Calu3 (cell line): ENCODE measurements around the gene DIAPH1. TPM values are rescaled to one million over a fixed set of nuclear protein-coding genes. Genes with fewer than 3 reads are reported as not detected.

Experiments used
- BruUV-seq: library from RNA; stranded (reverse); fragments of 400-500 nt; replicated peaks from 2 replicates; lab custom pipeline; 2021; lab: Mats Ljungman, UMichigan
- CTCF ChIA-PET: fragments of 300-600 bp; sonication (Branson Sonifier 250); formaldehyde crosslinking; loops from one replicate; lab custom pipeline; 2022; ENCODE audit warnings: antibody characterized with exemption; lab: Charles Lee
- DNase-seq: peaks from one replicate; pipeline ENCODE4 v3.0.0; 2022
- H3K27ac Mint-ChIP-seq: one replicate; pipeline ENCODE4 v1.8.0; 2022; ENCODE audit warnings: mixed read lengths; ENCODE audit not compliant: unreplicated experiment
- H3K27me3 Mint-ChIP-seq: one replicate; pipeline ENCODE4 v1.8.0; 2022; ENCODE audit warnings: mixed read lengths; ENCODE audit not compliant: unreplicated experiment
- H3K36me3 Mint-ChIP-seq: one replicate; pipeline ENCODE4 v1.8.0; 2022; ENCODE audit warnings: mild to moderate bottlenecking, moderate library complexity, mixed read lengths; ENCODE audit not compliant: insufficient read depth, unreplicated experiment
- H3K4me1 Mint-ChIP-seq: one replicate; pipeline ENCODE4 v1.8.0; 2022; ENCODE audit warnings: mild to moderate bottlenecking, low read depth, mixed read lengths; ENCODE audit not compliant: unreplicated experiment
- H3K4me3 Mint-ChIP-seq: one replicate; pipeline ENCODE4 v1.8.0; 2022; ENCODE audit warnings: mild to moderate bottlenecking, low read depth, moderate library complexity, mixed read lengths; ENCODE audit not compliant: unreplicated experiment
- H3K9me3 Mint-ChIP-seq: one replicate; pipeline ENCODE4 v1.8.0; 2022; ENCODE audit warnings: low read depth, mixed read lengths; ENCODE audit not compliant: unreplicated experiment
- CTCF ChIP-seq: fragments of 200-600 bp; IDR thresholded peaks from one replicate; pipeline ENCODE4 v1.8.0; 2022; ENCODE audit warnings: antibody characterized with exemption; ENCODE audit not compliant: unreplicated experiment
- intact Hi-C: fragments of 100-400 bp; cut with micrococcal nuclease; formaldehyde crosslinking; loops from one replicate; pipeline ENCODE4 v1.10.0; 2022; ENCODE audit not compliant: unreplicated experiment
- total RNA-seq: library from RNA; stranded (reverse); gene quantifications from 2 replicates; pipeline ENCODE4 v1.2.3, GENCODE V29; 2022

The DIAPH1 gene
- total RNA-seq, 1 experiment from 2014 or later, result 219 TPM

- Mint-ChIP-seq H3K9me3 (no peaks in the 10 kb centered on the region), H3K4me1 (no peaks in the 10 kb centered on the region), H3K27ac (no peak overlapping the region), H3K27me3 (no peaks in the 10 kb centered on the region), H3K36me3 (peaks cover 26% of the 10 kb centered on the region), H3K4me3 (no peak overlapping the region)
- intact Hi-C loops, result no loop called here
- CTCF ChIA-PET, result no interaction called here
- BruUV-seq, result no TSS peak
- DNase-seq, result no peak
- TF ChIP-seq CTCF, result no peak
These were observed 9.5 kb upstream of the DIAPH1 start for GRCh38 chr5:141628175-141628788.

DNA sequence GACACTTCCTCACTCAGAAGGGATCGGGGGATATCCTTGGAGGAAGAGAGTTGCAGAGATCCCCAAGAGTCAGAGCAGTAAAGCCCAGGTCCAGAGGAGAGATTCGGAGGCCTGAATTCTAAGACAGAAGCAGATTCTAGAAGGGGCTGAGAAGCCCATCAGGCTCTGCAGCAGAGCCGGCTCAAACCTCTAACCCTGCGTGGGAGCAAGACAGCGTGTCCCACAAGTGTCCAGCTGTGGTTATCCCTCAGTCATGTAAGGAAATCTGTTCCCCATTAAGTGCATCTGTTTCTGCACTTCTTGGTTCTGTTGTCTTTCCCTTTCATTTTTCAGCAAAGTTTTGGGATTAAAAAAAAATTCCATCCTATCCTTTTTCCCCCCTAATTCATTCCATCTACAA lies 4.8 kb upstream of the DIAPH1 start:
- CTCF ChIA-PET, result interaction anchor here (0.6 kb wide), 2 partner anchors 75 to 1132 kb away, joined by 3 to 5 read pairs; no protein-coding TSS in a partner anchor
- no peak for DNase-seq
- intact Hi-C loops, result no loop called here
- Mint-ChIP-seq H3K36me3 (peaks cover 49% of the 10 kb centered on the region), H3K27me3 (no peaks in the 10 kb centered on the region), H3K9me3 (no peaks in the 10 kb centered on the region), H3K4me1 (no peaks in the 10 kb centered on the region), H3K27ac (no peak overlapping the region), H3K4me3 (no peak overlapping the region)
- TF ChIP-seq CTCF, result no peak
- no TSS peak for BruUV-seq

- intact Hi-C loops, result no loop called here
- Mint-ChIP-seq H3K27me3 (no peaks in the 10 kb centered on the region), H3K27ac (no peak overlapping the region), H3K9me3 (no peaks in the 10 kb centered on the region), H3K4me3 (no peak overlapping the region), H3K36me3 (peaks cover 53% of the 10 kb centered on the region), H3K4me1 (no peaks in the 10 kb centered on the region)
- no peak for TF ChIP-seq CTCF
- BruUV-seq, result no TSS peak
- CTCF ChIA-PET, result no interaction called here
- DNase-seq, result no peak
These were observed 4.4 kb upstream of the DIAPH1 start for GRCh38 chr5:141623186-141623585.

DNA sequence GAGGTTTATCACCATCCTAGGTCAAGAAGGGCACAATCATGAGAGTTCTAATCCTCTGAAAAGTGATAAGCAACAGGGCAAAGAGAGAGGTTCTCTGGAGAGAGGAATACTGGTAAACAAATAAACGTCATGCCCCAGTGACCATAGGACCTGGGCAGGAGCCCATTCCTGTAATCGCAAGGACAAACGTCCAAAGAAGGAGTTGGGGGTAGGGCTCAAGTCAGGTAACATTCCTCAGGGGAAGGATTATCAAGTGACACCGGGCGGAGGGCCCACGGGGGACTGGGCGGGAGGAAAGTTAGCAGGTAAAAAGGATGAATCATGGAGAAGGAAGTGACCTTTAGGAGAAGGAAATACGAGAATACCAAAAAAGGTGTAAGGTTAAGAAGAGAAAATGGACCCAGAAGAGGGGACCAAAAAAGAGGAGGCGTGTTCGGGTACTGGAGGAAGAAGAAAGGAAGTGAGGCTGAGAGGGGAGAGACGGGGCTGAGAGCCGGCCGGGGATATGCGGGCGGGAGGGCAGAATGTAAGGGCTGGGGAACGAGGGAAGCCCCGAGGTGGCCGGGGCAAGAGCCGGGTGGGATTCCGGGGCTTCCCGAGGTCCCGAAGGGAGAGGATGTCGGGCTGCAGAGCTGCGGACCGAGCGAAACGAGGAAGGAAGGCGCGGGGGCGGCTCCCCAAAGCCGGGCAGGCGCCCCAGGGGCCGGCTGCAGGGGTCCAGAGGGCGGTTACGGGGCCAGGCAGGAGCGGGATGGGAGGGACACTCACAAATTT lies 583 bp downstream of the DIAPH1 start:
- BruUV-seq, result no TSS peak
- peak; percentile 89 for DNase-seq
- CTCF ChIA-PET, result interaction anchor here (0.5 to 6.1 kb wide), 24 partner anchors 9 to 1235 kb away, joined by 3 to 133 read pairs (median 4); partner anchors contain the start of genes HDAC3, PCDHB14, PCDHGB7 and RELL2
- H3K4me3 Mint-ChIP-seq, result peak overlapping the region; percentile 84
- H3K27me3 Mint-ChIP-seq, result no peaks in the 10 kb centered on the region
- peak overlapping the region; percentile 95 for H3K27ac Mint-ChIP-seq
- H3K4me1 Mint-ChIP-seq, result peaks cover 23% of the 10 kb centered on the region
- H3K36me3 Mint-ChIP-seq, result peaks cover 48% of the 10 kb centered on the region
- intact Hi-C loops, result loop anchor here (1.0 to 5.0 kb wide), 2 partner anchors 14 to 36 kb away; no protein-coding TSS in a partner anchor
- no peaks in the 10 kb centered on the region for H3K9me3 Mint-ChIP-seq
- no peak for TF ChIP-seq CTCF
